Measurements from ENCODE around the gene HDAC9.

DNA sequence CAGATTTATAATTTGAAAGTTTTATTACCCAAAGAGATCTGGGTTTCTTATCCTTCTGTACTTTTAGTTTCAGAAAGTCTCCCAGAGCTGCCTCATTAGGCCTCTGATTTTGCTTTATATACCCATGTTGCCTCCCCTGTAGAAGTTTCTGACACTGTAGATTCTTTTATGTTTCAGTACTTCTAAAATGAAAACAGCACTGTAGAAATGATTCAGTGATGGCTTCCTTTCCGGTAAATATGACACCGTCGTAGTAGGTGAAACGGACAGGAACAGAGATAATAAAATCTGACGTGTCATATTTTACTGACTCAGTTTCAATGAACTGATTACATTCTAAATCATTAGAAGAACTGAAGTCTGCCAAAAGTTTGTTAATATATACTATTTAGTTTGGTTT lies 349.2 kb downstream of the HDAC9 start:
- TF ChIP-seq SUZ12 (IDR thresholded peaks at IDR 0.05; ENCODE audit: extremely low read depth, insufficient read depth, insufficient read length) (no peak), YY1 (IDR thresholded peaks at IDR 0.05; ENCODE audit: insufficient read depth, insufficient read length) (no peak), ZNF274 (IDR thresholded peaks at IDR 0.05; ENCODE audit: low read depth, low read length) (no peak)
